LNCaP clone FGC (cell line): ENCODE measurements around the gene HELB.

Experiments used
- DNase-seq: peaks from one replicate; pipeline ENCODE4 v3.0.0-alpha.2; 2011; ENCODE audit warnings: low read depth
- H3K4me3 ChIP-seq: 2 replicates; pipeline ENCODE4 v1.5.1; 2011; ENCODE audit warnings: mild to moderate bottlenecking, low read depth, low read length, control low read depth
- TF ChIP-seq, protein P1 (sequence below): IDR thresholded peaks from 2 replicates; pipeline ENCODE4 v1.5.1; 2012; ENCODE audit warnings: mild to moderate bottlenecking; ENCODE audit not compliant: control insufficient read depth, insufficient read depth; ENCODE audit errors: extremely low read depth

Gene HELB

DNA sequence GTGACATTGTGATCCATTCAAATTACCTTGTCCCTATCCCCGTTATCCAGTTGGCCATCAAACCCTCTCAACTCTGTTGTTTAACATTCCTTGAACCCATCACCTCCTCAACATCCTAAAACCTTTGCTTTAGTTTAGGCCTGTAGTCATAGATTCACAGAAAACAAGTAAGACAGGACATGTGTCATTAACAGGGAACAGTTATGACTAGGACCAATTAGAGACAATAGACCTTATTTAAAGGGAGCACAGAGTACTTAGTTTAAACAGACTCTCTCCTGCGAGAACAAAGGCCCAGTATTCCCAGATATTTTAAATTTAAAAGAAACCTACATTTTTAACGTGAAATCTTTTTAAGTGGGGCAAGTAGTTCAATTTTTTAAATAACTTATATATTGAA is 20.0 kb upstream of the HELB start:
- H3K4me3 ChIP-seq = no peak overlapping the region
- TF ChIP-seq, protein P1, sequence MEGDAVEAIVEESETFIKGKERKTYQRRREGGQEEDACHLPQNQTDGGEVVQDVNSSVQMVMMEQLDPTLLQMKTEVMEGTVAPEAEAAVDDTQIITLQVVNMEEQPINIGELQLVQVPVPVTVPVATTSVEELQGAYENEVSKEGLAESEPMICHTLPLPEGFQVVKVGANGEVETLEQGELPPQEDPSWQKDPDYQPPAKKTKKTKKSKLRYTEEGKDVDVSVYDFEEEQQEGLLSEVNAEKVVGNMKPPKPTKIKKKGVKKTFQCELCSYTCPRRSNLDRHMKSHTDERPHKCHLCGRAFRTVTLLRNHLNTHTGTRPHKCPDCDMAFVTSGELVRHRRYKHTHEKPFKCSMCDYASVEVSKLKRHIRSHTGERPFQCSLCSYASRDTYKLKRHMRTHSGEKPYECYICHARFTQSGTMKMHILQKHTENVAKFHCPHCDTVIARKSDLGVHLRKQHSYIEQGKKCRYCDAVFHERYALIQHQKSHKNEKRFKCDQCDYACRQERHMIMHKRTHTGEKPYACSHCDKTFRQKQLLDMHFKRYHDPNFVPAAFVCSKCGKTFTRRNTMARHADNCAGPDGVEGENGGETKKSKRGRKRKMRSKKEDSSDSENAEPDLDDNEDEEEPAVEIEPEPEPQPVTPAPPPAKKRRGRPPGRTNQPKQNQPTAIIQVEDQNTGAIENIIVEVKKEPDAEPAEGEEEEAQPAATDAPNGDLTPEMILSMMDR = no peak
- no peak for DNase-seq

DNA sequence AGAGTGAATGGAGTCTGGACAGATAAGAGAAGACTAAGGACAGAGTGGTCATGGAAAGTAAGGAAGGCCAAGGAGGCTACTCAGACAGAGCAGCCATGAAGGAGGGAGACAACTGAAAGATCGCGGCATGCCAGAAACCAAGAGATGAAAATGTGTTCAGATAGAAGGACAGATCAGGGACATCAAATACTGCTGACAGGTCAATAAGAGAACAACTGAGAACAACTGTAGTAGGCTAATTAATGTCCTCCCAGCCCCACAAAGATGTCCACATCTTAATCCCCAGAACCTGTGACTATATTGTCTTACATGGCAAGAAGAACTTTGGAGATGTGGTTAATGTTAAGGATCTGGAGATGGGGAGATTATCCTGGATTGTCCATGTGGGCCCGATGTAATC is 15.0 kb upstream of the HELB start:
- H3K4me3 ChIP-seq = no peak overlapping the region
- no peak for DNase-seq
- TF ChIP-seq, protein P1 = no peak

DNA sequence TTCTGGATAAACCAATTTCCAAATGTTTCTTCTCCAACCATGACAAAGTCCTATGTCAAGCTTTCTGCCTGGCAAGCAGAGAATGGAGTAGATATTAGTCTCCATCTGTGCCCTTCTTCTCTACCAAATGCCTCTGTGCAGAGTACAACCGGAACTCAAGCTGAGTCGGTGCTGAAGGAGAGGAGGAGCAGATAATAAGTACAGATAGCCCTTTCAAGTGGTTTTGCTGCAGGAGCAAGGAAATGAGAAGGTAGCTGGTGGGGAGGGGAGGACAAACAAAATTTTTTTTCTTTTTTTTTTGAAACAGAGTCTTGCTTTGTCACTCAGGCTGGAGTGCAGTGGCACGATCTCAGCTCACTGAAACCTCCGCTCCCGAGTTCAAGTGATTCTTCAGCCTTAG is 14.2 kb upstream of the HELB start:
- TF ChIP-seq, protein P1 = no peak
- no peak for DNase-seq
- no peak overlapping the region for H3K4me3 ChIP-seq

DNA sequence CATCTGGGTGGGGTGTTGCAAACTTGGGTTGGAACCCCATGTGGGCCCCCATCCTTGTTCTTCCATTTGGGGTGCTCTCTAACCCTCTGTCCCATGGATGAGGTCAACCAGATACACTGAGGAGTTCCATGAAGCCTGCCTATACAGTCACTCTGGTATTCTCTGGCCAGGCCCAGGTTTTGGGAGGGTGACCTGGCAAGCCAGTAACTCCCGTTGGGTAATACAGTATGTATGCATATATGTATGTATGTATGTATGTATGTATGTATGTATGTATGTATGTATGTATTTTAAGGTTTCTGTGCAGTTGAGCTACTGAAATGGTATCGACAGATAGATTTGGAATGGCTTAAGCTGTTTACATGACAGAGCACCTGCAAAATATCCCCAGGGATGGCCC is 12.8 kb upstream of the HELB start:
- H3K4me3 ChIP-seq = no peak overlapping the region
- TF ChIP-seq, protein P1 = no peak
- no peak for DNase-seq

DNA sequence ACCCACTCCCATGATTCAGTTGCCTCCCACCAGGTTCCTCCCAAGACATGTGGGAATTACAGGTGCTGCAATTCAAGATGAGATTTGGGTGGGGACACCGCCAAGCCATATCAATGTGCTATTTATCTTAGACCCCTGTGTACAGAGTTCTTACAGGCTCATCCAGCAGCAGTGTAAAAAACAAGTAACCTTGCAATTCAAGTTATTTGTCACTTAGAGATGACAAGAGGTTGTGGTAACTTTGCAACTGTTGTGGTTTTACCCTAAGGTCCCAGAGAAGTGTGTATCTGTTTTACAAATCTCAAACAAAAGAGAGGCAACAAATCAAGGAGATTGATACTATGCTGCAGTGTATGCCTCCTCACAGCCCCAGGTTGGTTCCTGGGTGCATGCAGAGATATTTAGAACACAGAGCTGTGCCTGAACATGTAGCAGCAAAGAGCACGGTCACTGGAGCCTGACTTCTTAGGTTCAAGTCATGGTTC is 11.5 kb upstream of the HELB start:
- TF ChIP-seq, protein P1 = no peak
- DNase-seq = no peak
- no peak overlapping the region for H3K4me3 ChIP-seq

DNA sequence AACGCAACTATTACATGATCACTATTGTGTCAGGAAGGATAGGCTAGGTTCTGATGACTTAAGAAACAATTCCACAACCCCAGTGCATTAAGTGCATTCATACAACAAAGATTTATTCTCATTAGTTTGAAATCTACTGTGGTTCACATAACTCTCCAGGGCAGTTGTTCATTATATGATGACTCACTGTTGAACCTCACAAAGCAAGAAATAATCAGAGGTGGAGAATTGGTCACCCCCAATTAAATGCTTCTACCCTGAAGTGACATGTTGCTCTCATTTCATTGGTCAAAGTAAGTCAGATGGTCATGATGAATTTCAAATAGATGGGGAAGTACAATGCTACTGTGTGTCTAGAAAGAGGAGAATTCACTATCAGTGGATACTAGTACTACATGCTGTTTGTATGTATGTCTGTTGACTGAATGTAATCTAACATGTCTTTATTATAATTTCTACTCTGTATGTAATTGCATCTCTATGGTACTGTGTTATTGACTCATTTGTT is 6.1 kb upstream of the HELB start:
- DNase-seq = no peak
- no peak overlapping the region for H3K4me3 ChIP-seq
- TF ChIP-seq, protein P1 = no peak

DNA sequence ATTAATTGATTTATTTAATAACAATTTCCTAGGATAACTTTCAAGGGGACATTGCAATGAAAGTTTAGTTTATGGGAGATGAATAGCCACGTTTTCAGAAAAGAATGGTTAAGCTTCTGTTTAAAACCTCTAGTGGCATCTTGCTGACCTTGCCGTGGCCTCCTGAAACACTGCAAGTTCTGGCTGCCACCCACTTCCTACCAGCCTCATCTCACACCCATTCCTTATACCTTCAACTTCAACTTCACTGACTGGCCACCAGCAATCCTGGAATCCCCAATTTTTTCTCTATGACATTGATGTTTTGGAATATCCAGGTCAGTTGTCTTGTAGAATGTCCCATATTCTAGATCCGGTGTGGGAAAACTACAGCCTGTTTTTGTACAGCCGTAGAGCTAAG is 5.2 kb upstream of the HELB start:
- TF ChIP-seq, protein P1 = no peak
- DNase-seq = no peak
- H3K4me3 ChIP-seq = no peak overlapping the region
